HEK293 (cell line): Measurements from ENCODE around the gene C1QTNF1.
A peak's percentile ranks its signal among the peaks of the same experiment; 100 is the strongest.

Source experiments
- CTCF ChIA-PET: fragments of 350-600 bp; formaldehyde crosslinking; extraction: SDS; loops from one replicate; lab custom pipeline; 2021; ENCODE audit warnings: antibody characterized with exemption; lab: Yijun Ruan, JAX
- POLR2A ChIA-PET: fragments of 300-600 bp; formaldehyde crosslinking; extraction: SDS; loops from one replicate; lab custom pipeline; 2020; ENCODE audit warnings: antibody characterized with exemption, inconsistent platforms; lab: Yijun Ruan, JAX
- H3K27ac ChIP-seq: fragments of 200-500 bp; sonication (Bioruptor generic); 2 replicates; pipeline ENCODE4 v1.5.1; 2014; ENCODE audit warnings: low read depth, low read length, control low read depth, inconsistent platforms; ENCODE audit errors: extremely low read depth
- H3K36me3 ChIP-seq, 2 experiments: fragments of 200-500 bp in 1 of 2; sonication (Bioruptor generic) in 1 of 2; 1 replicate in 1 of 2; 2 replicates in 1 of 2; pipeline ENCODE4 v1.5.1; 2014 to 2017; ENCODE audit warnings: inconsistent platforms in 2 of 2, low read length in 2 of 2; ENCODE audit not compliant: control insufficient read depth in 2 of 2, insufficient read depth in 1 of 2
- H3K4me1 ChIP-seq: fragments of 200-500 bp; sonication (Bioruptor generic); 2 replicates; pipeline ENCODE4 v1.5.1; 2014; ENCODE audit warnings: mild to moderate bottlenecking, low read length, inconsistent platforms; ENCODE audit not compliant: control insufficient read depth, insufficient read depth
- H3K4me3 ChIP-seq: 2 replicates; pipeline ENCODE4 v1.5.1; 2011; ENCODE audit warnings: low read depth, mild to moderate bottlenecking, control low read depth, low read length, moderate library complexity
- H3K9me3 ChIP-seq: fragments of 200-500 bp; sonication (Bioruptor generic); 2 replicates; pipeline ENCODE4 v1.5.1; 2014; ENCODE audit warnings: low read depth, low read length, inconsistent platforms; ENCODE audit not compliant: control insufficient read depth, insufficient read depth
- GLI2 ChIP-seq: fragments of 450-650 bp; formaldehyde crosslinking; IDR thresholded peaks from 2 replicates; pipeline ENCODE4; 2017; ENCODE audit warnings: missing biosample characterization, missing genetic modification characterization, low read depth, borderline replicate concordance
- GLIS1 ChIP-seq: fragments of 450-650 bp; formaldehyde crosslinking; IDR thresholded peaks from 2 replicates; pipeline ENCODE4 v1.5.1; 2016; ENCODE audit warnings: missing biosample characterization, missing genetic modification characterization
- HIC1 ChIP-seq: fragments of 450-650 bp; formaldehyde crosslinking; IDR thresholded peaks from 2 replicates; pipeline ENCODE4 v1.5.1; 2016; ENCODE audit warnings: missing biosample characterization, missing genetic modification characterization
- MYNN ChIP-seq: fragments of 450-650 bp; formaldehyde crosslinking; IDR thresholded peaks from 2 replicates; pipeline ENCODE4 v1.5.1; 2016; ENCODE audit warnings: missing biosample characterization, missing genetic modification characterization, borderline replicate concordance
- WT1 ChIP-seq: fragments of 450-650 bp; formaldehyde crosslinking; IDR thresholded peaks from 2 replicates; pipeline ENCODE4 v1.5.1; 2016; ENCODE audit warnings: missing biosample characterization, missing genetic modification characterization
- ZFHX2 ChIP-seq: fragments of 450-650 bp; formaldehyde crosslinking; conservative IDR thresholded peaks from 2 replicates; pipeline ENCODE4 v1.5.1; 2016; ENCODE audit warnings: missing biosample characterization, missing genetic modification characterization
- ZFP37 ChIP-seq: fragments of 450-650 bp; formaldehyde crosslinking; IDR thresholded peaks from 2 replicates; pipeline ENCODE4 v1.5.1; 2016; ENCODE audit warnings: missing biosample characterization, missing genetic modification characterization
- ZNF10 ChIP-seq: fragments of 450-650 bp; formaldehyde crosslinking; IDR thresholded peaks from 2 replicates; pipeline ENCODE4 v1.5.1; 2017; ENCODE audit warnings: missing biosample characterization, missing genetic modification characterization
- ZNF114 ChIP-seq: fragments of 450-650 bp; formaldehyde crosslinking; IDR thresholded peaks from 2 replicates; pipeline ENCODE4 v1.5.0; 2017; ENCODE audit warnings: missing biosample characterization, missing genetic modification characterization
- ZNF140 ChIP-seq: fragments of 450-650 bp; formaldehyde crosslinking; IDR thresholded peaks from 2 replicates; pipeline ENCODE4 v1.5.1; 2016; ENCODE audit warnings: missing biosample characterization, missing genetic modification characterization
- ZNF280D ChIP-seq: fragments of 450-650 bp; formaldehyde crosslinking; IDR thresholded peaks from 2 replicates; pipeline ENCODE4 v1.5.1; 2016; ENCODE audit warnings: missing biosample characterization, missing genetic modification characterization
- ZNF335 ChIP-seq: fragments of 450-650 bp; formaldehyde crosslinking; conservative IDR thresholded peaks from 2 replicates; pipeline ENCODE4 v1.5.1; 2016; ENCODE audit warnings: missing biosample characterization, missing genetic modification characterization
- ZNF341 ChIP-seq: fragments of 450-650 bp; formaldehyde crosslinking; IDR thresholded peaks from 2 replicates; pipeline ENCODE4; 2016; ENCODE audit warnings: low read depth, missing biosample characterization, missing genetic modification characterization
- ZNF398 ChIP-seq: fragments of 450-650 bp; formaldehyde crosslinking; IDR thresholded peaks from 2 replicates; pipeline ENCODE4 v1.5.1; 2017; ENCODE audit warnings: missing biosample characterization, missing genetic modification characterization
- ZNF654 ChIP-seq: fragments of 450-650 bp; formaldehyde crosslinking; IDR thresholded peaks from 2 replicates; pipeline ENCODE4 v1.5.1; 2016; ENCODE audit warnings: low read depth, missing biosample characterization, missing genetic modification characterization
- ZNF660 ChIP-seq: fragments of 450-650 bp; IDR thresholded peaks from 2 replicates; pipeline ENCODE4 v1.5.1; 2018; ENCODE audit warnings: missing biosample characterization, mild to moderate bottlenecking, missing genetic modification characterization
- ZXDB ChIP-seq: fragments of 450-650 bp; formaldehyde crosslinking; IDR thresholded peaks from 2 replicates; pipeline ENCODE4 v1.5.1; 2016; ENCODE audit warnings: missing biosample characterization, missing genetic modification characterization
- TF ChIP-seq, protein P1 (sequence below): fragments of 450-650 bp; IDR thresholded peaks from 2 replicates; pipeline ENCODE4 v1.5.1; 2018; ENCODE audit warnings: missing biosample characterization, missing genetic modification characterization

Gene C1QTNF1

GRCh38 chr17:79039886-79040285 is 15.9 kb downstream of the C1QTNF1 start:
- TF ChIP-seq ZNF140 (tag by site-specific recombination) (no peak), ZNF114 (tag by site-specific recombination) (no peak), ZNF335 (tag by site-specific recombination) (no peak), ZNF10 (no peak), MYNN (tag by site-specific recombination) (no peak), ZNF341 (tag by site-specific recombination) (no peak), ZNF398 (tag by site-specific recombination) (no peak)
- CTCF ChIA-PET, result interaction anchor here (0.7 to 7.5 kb wide), 6 partner anchors 12 to 542 kb away, joined by 3 to 119 read pairs (median 8); no protein-coding TSS in a partner anchor
- Histone ChIP-seq H3K36me3 (no peaks in the 10 kb centered on the region), H3K4me3 (no peak overlapping the region), H3K27ac (no peak overlapping the region), H3K9me3 (no peaks in the 10 kb centered on the region), H3K4me1 (no peaks in the 10 kb centered on the region)
- POLR2A ChIA-PET, result no interaction called here

DNA sequence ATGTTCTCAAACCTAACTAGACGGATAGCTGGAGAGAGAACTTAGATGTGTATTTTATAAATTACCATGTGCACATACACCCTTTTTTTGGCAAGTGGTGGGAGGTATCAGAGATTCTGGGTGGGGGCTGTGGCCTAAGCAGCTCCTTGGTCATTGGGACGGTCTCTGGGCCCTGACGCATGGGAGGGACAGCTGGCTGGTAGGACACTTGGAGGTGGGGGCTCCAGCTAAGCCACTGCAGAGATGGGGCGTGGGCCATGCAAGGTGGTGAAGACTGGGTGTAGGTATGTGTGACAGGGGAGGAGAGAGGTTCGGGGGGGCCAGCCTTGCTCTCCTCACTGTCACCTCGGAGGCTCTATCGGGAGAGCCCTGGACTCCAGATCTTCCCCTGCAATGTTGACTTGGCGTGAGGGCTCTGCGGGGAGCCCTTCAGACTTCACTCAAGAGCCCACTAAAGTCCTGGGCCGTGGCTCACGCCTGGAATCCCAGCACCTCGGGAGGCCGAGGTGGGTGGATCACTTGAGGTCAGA is 17.1 kb downstream of the C1QTNF1 start:
- Histone ChIP-seq H3K4me1 (no peaks in the 10 kb centered on the region), H3K9me3 (no peaks in the 10 kb centered on the region), H3K36me3 (no peaks in the 10 kb centered on the region), H3K4me3 (no peak overlapping the region), H3K27ac (no peak overlapping the region)
- POLR2A ChIA-PET, result interaction anchor here (0.7 kb wide), 1 partner anchor 54 kb away, joined by 3 read pairs; no protein-coding TSS in a partner anchor
- CTCF ChIA-PET, result interaction anchor here (0.6 to 7.5 kb wide), 15 partner anchors 8 to 973 kb away, joined by 3 to 119 read pairs (median 4); no protein-coding TSS in a partner anchor
- TF ChIP-seq GLI2 (tag by site-specific recombination) (no peak), ZXDB (no peak), ZNF654 (tag by site-specific recombination) (no peak)

- Histone ChIP-seq H3K36me3 (no peaks in the 10 kb centered on the region), H3K9me3 (no peaks in the 10 kb centered on the region), H3K4me1 (no peaks in the 10 kb centered on the region), H3K4me3 (no peak overlapping the region), H3K27ac (no peak overlapping the region)
- POLR2A ChIA-PET, result interaction anchor here (0.9 to 1.2 kb wide), 2 partner anchors 15 to 33 kb away, joined by 3 to 8 read pairs; partner anchors contain the start of gene ENGASE
- CTCF ChIA-PET, result interaction anchor here (0.6 to 7.5 kb wide), 24 partner anchors 9 to 362 kb away, joined by 3 to 119 read pairs (median 4); no protein-coding TSS in a partner anchor
- 0 out of 2 replicates have a peak, but pooled peaks have one; percentile 7 for TF ChIP-seq ZFHX2 (tag by site-specific recombination)
- TF ChIP-seq ZFP37, result no peak
- no peak for TF ChIP-seq ZNF280D
- no peak for TF ChIP-seq GLIS1
- TF ChIP-seq HIC1 (tag by site-specific recombination), result no peak
- no peak for TF ChIP-seq ZNF660 (tag by site-specific recombination)
- TF ChIP-seq, protein P1, sequence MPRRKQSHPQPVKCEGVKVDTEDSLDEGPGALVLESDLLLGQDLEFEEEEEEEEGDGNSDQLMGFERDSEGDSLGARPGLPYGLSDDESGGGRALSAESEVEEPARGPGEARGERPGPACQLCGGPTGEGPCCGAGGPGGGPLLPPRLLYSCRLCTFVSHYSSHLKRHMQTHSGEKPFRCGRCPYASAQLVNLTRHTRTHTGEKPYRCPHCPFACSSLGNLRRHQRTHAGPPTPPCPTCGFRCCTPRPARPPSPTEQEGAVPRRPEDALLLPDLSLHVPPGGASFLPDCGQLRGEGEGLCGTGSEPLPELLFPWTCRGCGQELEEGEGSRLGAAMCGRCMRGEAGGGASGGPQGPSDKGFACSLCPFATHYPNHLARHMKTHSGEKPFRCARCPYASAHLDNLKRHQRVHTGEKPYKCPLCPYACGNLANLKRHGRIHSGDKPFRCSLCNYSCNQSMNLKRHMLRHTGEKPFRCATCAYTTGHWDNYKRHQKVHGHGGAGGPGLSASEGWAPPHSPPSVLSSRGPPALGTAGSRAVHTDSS (tag by site-specific recombination), result no peak
- no peak for TF ChIP-seq WT1
These were observed 17.9 kb downstream of the C1QTNF1 start for GRCh38 chr17:79041723-79042420.
